Nephron progenitor cell (in vitro differentiated cells): ENCODE measurements around the gene KCNK3.

ENCODE experiments used
- DNase-seq: peaks from one replicate; pipeline ENCODE4 v3.0.0; 2021
- H3K27ac Mint-ChIP-seq: 2 replicates; pipeline ENCODE4 v1.8.0; 2021; ENCODE audit warnings: mild to moderate bottlenecking, moderate library complexity, mixed read lengths
- H3K27me3 Mint-ChIP-seq: 2 replicates; pipeline ENCODE4 v1.8.0; 2021; ENCODE audit warnings: mild to moderate bottlenecking, low read depth, mixed read lengths; ENCODE audit not compliant: poor library complexity
- H3K36me3 Mint-ChIP-seq: 2 replicates; pipeline ENCODE4 v1.8.0; 2021; ENCODE audit warnings: low read depth, mixed read lengths
- H3K4me1 Mint-ChIP-seq: 2 replicates; pipeline ENCODE4 v1.8.0; 2021; ENCODE audit warnings: mixed read lengths
- H3K4me3 Mint-ChIP-seq: 2 replicates; pipeline ENCODE4 v1.8.0; 2021; ENCODE audit warnings: mild to moderate bottlenecking, moderate library complexity, mixed read lengths
- H3K9me3 Mint-ChIP-seq: 2 replicates; pipeline ENCODE4 v1.8.0; 2021; ENCODE audit warnings: mild to moderate bottlenecking, moderate library complexity, mixed read lengths
- TF ChIP-seq, protein P1 (sequence below): fragments of 200-600 bp; sonication (generic); IDR thresholded peaks from 2 replicates; pipeline ENCODE4 v1.5.0; 2021; ENCODE audit warnings: antibody characterized with exemption

Gene KCNK3

DNA sequence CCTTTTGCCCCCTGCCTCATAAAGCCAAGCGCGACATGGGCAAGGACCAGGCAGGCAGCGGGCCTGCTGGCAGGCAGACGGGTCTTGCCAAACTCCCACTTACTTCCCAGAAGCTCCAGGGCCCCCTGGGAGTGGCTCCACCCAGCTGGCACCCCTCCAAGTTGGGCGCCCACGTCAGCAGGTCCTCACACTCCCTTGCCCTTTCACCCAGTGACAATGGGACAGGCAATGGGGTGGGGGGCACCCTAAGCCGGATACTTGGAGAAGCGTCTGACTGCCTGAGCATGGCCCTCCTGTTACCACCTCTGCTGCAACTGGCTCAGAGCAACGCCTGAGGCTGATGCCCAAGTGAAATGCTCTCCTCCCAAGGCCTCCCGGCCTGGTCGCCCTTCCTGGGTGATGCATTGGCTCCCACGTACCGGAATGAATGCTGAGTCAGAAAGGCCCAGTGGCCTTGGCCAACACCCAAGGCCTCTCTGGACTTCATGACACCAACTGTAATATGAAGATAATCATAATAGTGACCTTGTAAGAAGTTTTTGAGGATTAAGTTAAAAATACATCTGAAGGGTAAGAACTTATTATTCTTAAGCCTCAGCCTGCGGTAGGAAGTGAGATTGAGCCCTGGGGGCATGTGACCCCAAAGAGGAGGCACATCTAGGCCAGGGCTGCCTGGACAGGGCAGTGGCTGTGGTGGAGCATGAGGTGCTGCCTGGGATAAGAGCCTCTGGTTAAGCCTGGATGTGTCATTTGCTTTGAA is 31.6 kb downstream of the KCNK3 start:
- H3K27me3 Mint-ChIP-seq: peaks cover 6% of the 10 kb centered on the region
- H3K4me1 Mint-ChIP-seq: peaks cover 17% of the 10 kb centered on the region
- no peak overlapping the region for H3K4me3 Mint-ChIP-seq
- no peak overlapping the region for H3K27ac Mint-ChIP-seq
- DNase-seq: no peak
- H3K9me3 Mint-ChIP-seq: no peaks in the 10 kb centered on the region
- TF ChIP-seq, protein P1, sequence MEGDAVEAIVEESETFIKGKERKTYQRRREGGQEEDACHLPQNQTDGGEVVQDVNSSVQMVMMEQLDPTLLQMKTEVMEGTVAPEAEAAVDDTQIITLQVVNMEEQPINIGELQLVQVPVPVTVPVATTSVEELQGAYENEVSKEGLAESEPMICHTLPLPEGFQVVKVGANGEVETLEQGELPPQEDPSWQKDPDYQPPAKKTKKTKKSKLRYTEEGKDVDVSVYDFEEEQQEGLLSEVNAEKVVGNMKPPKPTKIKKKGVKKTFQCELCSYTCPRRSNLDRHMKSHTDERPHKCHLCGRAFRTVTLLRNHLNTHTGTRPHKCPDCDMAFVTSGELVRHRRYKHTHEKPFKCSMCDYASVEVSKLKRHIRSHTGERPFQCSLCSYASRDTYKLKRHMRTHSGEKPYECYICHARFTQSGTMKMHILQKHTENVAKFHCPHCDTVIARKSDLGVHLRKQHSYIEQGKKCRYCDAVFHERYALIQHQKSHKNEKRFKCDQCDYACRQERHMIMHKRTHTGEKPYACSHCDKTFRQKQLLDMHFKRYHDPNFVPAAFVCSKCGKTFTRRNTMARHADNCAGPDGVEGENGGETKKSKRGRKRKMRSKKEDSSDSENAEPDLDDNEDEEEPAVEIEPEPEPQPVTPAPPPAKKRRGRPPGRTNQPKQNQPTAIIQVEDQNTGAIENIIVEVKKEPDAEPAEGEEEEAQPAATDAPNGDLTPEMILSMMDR: no peak
- H3K36me3 Mint-ChIP-seq: no peaks in the 10 kb centered on the region

DNA sequence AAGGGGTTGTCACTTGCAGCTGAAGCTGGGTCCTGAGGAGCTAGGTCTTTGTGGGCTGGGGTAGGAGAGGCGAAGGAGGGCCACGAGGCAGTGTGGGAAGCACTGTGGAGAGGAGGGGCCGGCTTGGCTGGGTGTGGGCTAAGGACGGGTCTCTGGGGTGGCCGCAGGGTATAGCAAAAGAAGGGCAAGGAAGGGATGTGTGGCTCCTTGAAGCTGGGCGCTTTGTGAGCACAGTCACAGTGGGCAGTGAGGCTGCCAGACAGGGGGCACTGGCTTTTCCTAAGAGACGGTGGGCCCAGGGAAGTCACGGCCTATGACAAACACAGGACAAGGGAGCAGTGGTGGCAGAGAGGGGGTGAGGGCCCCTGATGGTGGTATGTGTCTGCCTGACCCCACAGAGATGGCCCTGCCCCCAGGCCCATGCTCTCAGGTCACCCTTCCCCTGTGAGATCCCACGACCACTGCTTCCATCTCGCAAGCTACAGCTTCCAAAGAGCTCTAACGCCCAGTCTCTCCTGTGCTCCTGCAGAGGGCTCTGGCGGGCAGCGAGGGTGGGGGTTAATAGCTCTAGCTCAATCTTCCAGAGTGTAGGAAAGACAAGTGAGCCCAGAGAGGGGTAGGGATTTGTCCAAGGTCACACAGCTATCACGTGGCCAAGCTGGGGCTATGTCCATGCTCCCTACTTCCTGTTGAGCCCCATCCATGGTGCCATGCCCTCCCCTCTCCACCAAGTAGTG is 32.4 kb downstream of the KCNK3 start:
- Mint-ChIP-seq H3K27ac (no peak overlapping the region), H3K36me3 (no peaks in the 10 kb centered on the region), H3K27me3 (peaks cover 3% of the 10 kb centered on the region), H3K4me1 (peaks cover 17% of the 10 kb centered on the region), H3K4me3 (no peak overlapping the region), H3K9me3 (no peaks in the 10 kb centered on the region)
- no peak for DNase-seq
- TF ChIP-seq, protein P1: no peak

DNA sequence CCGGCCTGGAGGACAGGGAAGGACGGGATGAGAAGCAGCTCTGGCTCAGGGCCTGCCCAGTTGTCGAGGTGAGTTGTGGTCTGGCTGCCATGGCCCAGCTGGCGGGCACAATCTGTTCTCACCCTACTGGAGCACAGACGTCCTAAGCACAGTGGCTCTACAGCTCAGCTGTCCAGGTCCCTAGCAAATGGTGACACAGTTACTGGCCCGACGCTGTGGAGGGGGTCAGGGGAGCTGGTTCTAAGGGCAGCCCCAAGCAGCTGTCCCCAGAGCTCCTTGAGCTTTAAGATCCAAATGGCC is 32.9 kb downstream of the KCNK3 start:
- TF ChIP-seq, protein P1: no peak
- H3K9me3 Mint-ChIP-seq: no peaks in the 10 kb centered on the region
- H3K36me3 Mint-ChIP-seq: no peaks in the 10 kb centered on the region
- DNase-seq: no peak
- peaks cover 3% of the 10 kb centered on the region for H3K27me3 Mint-ChIP-seq
- peaks cover 17% of the 10 kb centered on the region for H3K4me1 Mint-ChIP-seq
- H3K4me3 Mint-ChIP-seq: no peak overlapping the region
- no peak overlapping the region for H3K27ac Mint-ChIP-seq

DNA sequence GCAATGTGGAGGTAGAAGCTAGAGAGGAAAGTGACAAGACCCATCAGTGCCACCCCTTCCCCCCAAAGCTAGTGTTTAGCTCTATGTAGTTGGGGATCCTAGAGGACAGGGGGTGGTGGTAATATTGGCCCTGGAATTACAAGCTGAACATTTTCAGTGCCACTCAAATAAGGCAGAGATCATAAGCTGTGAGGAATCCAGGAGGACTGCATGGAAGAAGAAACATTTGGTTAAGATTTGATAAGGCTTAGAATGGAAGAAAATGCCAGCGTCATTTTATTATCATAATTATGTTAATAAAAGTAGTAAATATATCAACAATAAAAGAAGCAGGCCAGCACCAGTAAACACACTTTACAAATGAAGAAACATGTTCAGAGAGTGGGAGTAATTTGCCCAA is 33.7 kb downstream of the KCNK3 start:
- no peaks in the 10 kb centered on the region for H3K9me3 Mint-ChIP-seq
- peaks cover 3% of the 10 kb centered on the region for H3K27me3 Mint-ChIP-seq
- no peak for DNase-seq
- TF ChIP-seq, protein P1: no peak
- no peaks in the 10 kb centered on the region for H3K36me3 Mint-ChIP-seq
- peaks cover 23% of the 10 kb centered on the region for H3K4me1 Mint-ChIP-seq
- no peak overlapping the region for H3K27ac Mint-ChIP-seq
- H3K4me3 Mint-ChIP-seq: no peak overlapping the region

DNA sequence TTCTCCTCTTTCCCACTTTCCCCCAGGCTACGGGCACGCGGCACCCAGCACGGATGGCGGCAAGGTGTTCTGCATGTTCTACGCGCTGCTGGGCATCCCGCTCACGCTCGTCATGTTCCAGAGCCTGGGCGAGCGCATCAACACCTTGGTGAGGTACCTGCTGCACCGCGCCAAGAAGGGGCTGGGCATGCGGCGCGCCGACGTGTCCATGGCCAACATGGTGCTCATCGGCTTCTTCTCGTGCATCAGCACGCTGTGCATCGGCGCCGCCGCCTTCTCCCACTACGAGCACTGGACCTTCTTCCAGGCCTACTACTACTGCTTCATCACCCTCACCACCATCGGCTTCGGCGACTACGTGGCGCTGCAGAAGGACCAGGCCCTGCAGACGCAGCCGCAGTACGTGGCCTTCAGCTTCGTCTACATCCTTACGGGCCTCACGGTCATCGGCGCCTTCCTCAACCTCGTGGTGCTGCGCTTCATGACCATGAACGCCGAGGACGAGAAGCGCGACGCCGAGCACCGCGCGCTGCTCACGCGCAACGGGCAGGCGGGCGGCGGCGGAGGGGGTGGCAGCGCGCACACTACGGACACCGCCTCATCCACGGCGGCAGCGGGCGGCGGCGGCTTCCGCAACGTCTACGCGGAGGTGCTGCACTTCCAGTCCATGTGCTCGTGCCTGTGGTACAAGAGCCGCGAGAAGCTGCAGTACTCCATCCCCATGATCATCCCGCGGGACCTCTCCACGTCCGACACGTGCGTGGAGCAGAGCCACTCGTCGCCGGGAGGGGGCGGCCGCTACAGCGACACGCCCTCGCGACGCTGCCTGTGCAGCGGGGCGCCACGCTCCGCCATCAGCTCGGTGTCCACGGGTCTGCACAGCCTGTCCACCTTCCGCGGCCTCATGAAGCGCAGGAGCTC is 35.4 kb downstream of the KCNK3 start:
- Mint-ChIP-seq H3K27ac (no peak overlapping the region), H3K9me3 (no peaks in the 10 kb centered on the region), H3K27me3 (peaks cover 13% of the 10 kb centered on the region), H3K4me1 (peaks cover 29% of the 10 kb centered on the region), H3K36me3 (no peaks in the 10 kb centered on the region), H3K4me3 (no peak overlapping the region)
- DNase-seq: no peak
- TF ChIP-seq, protein P1: no peak
